ENCODE results near the gene ANKRD11. TPM values are rescaled to one million over a fixed set of nuclear protein-coding genes. Genes with fewer than 3 reads are reported as not detected.
"Not testable (repeated sequence)": the region's sequence is repeated elsewhere in the genome, so short reads cannot be mapped to it uniquely, and the experiment has no call there.

Gene ANKRD11
- total RNA-seq, 1 donor = 80.8 TPM

DNA sequence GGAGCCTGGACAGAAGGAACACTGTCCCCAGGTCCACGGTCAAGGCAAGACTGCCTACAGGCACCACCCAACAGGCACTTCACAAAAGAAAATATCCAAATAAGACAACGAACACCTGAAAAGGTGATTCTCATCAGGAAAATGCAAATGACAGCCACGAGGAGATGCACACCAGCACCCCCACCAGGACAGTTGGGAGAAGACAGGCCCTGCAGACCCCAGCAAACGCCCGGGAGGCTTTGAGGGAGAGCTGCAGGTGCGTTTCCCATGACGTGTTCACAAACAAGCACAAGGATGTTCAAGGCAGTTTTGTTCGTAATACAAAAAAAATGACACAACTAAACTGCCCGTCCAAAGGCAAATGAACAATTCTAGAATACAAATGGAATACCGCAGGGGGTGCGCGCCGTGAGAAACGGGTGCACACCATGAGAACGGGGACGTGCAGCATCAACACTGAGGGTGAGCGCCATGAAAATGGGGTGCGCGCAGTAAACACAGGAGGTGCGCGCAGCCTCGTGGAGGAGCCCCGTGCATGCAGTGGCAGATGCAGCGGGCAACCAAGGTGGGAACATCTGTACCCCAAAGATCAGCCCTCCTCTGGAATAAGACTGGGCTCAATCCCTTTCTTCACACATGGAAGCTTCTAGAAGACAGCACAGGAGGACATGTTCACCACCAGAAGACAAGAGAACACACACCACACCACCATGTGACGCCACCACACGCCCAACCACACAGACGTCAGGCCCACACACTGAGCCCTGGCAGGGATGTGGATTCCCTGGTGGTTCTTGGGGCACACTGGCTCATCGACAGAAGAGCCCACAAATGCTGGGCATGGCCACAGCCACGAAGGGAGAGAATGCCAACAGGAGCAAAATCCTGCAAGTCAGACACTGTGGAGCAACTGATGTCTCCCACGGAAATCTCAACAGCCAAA, 181.7 kb downstream of the ANKRD11 start:
- DNase-seq (ENCODE audit: low read depth in 2 of 3, low spot score in 2 of 3) = peak in 1 of 3 donors; percentile 37

DNA sequence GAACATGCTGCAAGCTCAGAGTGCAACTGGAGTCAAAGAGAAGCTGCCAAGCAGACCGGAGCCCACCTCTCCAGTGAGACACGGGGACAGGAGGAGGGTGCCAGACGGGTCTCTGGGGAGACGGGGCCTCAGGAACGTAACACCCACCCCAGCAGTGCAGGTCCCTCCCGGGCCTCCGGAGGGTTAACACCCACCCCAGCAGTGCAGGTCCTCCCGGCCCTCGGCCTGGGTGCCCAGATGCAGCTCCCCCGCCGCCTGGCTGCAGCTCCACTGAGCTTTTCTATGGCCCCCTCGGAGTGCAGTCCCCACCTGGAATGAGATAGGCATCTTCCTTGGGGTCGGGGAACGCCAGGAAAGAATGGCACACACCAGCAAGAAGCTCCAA, 182.9 kb downstream of the ANKRD11 start:
- no peak for DNase-seq (ENCODE audit: low read depth in 2 of 3, low spot score in 2 of 3)

DNA sequence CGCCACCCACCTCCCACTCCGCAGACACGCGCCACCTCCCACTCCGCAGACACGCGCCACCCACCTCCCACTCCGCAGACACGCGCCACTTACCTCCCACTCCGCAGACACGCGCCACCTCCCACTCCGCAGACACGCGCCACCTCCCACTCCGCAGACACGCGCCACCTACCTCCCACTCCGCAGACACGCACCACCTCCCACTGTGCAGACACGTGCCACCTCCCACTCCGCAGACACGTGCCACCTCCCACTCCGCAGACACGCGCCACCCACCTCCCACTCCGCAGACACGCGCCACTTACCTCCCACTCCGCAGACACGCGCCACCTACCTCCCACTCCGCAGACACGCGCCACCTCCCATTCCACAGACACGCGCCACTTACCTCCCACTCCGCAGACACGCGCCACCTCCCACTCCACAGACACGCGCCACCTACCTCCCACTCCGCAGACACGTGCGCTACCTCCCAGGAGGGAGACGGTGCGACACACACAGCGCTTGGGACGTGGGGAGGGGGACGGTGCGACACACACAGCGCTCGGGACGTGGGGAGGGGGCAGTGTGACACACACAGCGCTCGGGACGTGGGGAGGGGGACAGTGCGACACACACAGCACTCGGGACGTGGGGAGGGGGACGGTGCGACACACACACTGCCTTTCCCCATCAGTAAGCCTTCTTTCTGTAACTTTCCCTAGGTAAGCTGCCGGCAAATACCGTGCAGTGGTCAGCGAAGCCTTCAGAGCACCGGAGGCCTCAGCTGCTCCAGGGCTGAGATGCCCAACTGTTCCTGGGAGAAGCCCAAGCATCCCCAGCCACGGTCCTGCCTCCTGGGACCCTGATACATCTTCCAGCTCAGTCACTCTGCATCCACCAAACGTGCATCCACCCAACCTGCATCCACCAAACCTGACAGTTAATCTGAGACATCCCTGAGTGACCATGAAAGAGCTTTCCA, 183.6 kb downstream of the ANKRD11 start:
- DNase-seq (ENCODE audit: low read depth in 2 of 3, low spot score in 2 of 3) = not testable (repeated sequence)

DNA sequence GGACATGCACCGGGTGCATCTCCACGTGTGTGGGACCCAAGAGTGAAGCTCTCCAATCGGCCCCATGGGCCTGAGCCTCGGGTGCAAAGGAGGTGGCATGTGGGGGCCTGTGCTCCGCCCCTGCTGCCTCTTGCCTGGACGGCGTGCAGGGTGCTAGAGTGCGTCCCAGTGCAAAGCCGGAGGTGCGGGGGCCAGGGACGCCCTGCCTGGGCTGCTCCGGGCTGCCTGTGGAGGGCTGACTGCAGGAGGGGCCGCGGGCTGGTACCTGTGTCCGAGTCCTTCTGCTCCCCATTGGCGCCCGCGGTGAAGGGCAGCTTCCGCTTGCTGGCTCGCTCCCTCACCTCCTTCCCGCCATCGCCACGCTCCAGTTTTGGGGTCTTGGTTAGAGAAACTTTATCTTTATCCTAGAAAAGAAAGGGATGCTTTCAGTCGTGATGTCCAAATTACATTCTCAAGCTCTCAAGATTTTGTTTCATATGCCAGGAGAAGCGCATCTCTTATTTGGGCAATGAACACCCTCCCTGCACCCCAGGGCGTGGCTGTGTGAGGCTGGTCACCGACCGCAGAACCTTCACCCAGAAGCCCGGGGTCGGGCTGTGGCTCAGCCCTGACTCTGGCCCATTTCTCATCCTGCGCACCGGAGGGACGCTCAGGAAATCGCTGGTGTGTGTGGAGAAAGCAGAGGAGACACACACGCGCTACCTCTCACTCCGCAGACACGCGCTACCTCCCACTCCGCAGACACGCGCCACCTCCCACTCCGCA, 185.2 kb downstream of the ANKRD11 start:
- DNase-seq (ENCODE audit: low read depth in 2 of 3, low spot score in 2 of 3) = no peak

DNA sequence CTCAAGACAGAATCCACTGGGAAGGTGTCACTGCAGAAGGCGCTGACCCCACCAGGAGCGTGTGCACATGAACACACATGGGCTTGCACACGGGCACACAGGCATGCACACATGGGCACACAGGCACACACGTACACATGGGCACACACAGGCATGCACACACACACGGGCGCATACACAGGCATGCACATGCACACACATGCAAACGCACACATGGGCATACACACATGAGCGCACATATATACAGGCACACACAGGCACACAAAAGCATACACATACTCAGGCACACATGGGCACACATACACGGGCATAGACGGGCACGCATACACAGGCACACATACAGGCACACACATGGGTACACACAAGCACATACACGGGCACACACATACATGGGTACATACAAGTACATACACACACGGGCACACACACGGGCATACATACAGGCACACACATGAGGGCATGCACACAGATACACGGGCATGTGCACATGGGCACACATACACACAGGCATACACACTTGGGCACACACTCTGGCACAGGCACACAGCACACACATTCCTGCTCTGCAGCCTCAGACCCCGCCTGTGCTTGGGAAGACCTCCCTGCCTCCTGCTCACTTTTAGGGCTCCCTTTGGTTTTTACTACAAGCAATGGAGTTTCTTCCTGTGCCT, 186.0 kb downstream of the ANKRD11 start:
- no peak for DNase-seq (ENCODE audit: low read depth in 2 of 3, low spot score in 2 of 3)

DNA sequence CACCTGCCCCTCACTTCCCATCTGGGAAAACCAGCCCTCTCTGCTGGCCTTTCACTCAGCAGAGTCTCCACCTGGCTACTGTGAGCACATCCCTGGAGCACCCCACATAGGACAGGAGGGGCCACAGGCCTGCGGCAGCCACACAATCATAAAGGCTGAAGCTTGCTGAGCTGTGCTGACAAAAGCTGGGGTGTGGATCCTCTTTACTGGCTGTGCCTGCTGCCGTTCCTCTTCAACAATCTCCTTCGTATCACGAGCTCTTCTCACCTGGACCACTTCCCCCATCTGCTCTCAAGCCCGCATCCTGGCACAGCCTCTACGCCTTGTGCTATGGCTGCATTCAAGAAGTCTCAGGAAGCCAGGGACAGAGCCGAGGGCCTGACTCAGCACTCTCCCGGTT, 186.7 kb downstream of the ANKRD11 start:
- peak in 2 of 3 donors; percentile 38 to 58 for DNase-seq (ENCODE audit: low read depth in 2 of 3, low spot score in 2 of 3)

DNA sequence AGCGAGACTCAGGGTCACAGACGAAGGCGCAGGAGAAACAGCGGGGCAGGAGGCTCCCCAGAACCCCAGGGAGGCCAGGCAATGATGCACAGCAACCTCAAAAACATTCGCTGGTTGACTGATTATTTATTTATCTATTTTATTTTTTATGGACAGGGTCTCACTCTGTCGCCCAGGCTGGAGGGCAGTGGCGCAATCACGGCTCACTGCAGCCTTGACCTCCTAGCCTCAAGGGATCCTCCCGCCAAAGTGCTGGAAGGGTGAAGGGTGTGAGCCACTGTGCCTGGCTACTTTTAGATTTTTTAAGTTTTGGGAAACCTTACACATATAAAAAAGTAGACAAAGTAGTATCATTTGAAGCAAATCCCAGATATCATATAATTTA, 189.4 kb downstream of the ANKRD11 start:
- DNase-seq (ENCODE audit: low read depth in 2 of 3, low spot score in 2 of 3) = no peak

DNA sequence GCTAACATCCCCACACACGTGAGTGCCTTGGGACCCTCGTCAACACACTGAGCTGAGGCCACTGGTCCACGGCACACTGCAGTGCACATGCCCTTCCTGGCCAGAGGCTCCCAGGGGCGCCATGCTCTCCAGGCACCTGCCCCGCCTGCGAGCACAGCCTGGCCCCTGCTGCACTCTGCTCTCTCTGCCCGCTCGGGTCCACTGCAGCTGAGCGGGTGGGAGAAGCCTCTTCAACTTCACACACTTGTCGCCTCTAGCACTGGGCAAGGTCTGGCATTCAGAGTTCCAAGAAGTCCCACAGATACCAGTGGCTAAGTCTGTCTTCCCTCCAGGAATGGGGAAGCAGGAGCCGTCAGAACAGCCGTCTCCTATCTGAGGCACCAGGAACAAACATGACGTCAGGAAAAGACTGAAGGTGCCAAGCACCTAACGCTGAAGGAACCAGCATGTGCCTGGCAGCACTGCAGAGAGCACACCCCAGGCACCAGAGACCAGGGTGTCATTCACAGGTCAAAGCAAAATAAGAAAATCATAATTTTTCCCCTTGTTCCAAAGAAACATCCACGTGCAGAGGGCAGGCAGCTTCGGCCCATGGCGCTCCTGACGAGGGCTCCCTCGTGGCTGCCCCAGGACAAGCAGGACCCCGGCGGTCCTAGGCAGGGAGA, 189.9 kb downstream of the ANKRD11 start:
- DNase-seq (ENCODE audit: low read depth in 2 of 3, low spot score in 2 of 3) = no peak

DNA sequence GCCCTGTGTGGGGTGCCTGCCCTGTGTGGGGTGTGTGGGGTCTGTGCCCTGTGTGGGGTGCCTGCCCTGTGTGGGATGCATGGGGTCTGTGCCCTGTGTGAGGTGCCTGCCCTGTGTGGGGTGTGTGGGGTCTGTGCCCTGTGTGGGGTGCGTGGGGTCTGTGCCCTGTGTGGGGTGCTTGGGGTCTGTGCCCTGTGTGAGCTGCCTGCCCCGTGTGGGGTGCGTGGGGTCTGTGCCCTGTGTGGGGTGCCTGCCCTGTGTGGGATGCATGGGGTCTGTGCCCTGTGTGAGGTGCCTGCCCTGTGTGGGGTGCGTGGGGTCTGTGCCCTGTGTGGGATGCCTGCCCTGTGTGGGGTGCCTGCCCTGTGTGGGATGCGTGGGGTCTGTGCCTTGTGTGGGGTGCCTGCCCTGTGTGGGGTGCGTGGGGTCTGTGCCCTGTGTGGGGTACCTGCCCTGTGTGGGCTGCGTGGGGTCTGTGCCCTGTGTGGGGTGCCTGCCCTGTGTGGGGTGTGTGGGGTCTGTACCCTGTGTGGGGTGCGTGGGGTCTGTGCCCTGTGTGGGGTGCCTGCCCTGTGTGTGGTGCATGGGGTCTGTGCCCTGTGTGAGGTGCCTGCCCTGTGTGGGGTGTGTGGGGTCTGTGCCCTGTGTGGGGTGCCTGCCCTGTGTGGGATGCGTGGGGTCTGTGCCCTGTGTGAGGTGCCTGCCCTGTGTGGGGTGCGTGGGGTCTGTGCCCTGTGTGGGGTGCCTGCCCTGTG, 190.8 kb downstream of the ANKRD11 start:
- not testable (repeated sequence) for DNase-seq (ENCODE audit: low read depth in 2 of 3, low spot score in 2 of 3)

DNA sequence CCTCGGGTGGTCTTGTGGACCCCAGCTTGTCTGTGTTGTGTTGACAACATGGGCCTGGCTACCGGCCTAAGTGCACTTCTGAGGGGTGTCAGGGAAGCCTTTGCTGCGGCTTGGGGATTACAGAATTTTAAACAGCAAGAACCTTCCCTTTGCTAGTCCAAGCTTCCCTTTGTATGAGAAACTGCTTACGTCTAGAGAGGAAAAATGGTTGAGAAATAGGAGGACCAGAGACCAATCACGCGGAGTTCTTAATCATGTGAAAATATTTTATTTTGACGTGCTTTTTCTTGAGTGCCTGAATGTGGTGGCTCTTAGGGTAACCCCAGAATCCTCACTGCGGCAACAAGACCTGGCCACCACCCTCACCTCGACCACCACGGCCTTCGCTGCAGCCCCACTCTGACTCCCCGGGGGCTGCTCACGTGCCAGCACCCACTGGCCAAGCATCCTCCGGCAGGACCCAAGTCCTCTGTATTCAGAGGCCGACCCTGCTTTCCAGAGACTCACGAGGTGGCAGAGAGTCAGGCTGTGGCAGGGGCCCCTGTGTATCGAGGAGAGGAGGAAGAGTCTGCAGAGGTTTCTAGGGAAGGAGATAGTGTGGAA, 191.6 kb downstream of the ANKRD11 start:
- DNase-seq (ENCODE audit: low read depth in 2 of 3, low spot score in 2 of 3) = no peak

DNA sequence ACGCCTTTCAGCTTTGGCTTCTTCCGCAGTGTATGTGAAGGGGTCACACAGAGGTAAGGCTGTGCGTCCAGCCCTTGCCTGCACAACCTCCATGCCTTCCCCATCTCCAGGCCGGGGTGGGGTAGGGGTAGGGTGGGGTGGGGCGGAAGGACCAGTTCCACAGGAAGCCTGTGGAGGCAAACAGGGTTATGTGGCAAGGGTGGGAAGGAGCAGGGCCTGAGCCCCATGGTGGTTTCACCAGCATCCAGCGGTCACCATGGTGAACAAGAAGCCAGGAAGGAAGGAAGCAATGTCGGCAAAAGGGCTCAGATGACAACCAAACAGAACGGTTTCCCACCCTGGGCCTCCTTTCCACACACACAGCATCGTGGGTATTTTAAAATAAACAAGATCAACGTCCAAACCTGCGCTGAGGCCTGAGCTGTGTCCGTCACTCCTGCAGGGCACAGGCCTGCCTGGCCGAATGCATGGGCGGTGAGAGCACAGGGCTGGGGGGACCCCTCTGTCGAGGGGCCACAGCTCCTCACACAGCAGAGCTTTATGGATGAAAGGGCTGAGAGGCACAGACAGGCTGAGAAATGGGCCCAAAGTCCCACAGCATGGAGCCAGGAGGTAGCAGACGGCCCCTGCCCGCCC, 192.3 kb downstream of the ANKRD11 start:
- peak in 1 of 3 donors; percentile 46 for DNase-seq (ENCODE audit: low read depth in 2 of 3, low spot score in 2 of 3)

DNA sequence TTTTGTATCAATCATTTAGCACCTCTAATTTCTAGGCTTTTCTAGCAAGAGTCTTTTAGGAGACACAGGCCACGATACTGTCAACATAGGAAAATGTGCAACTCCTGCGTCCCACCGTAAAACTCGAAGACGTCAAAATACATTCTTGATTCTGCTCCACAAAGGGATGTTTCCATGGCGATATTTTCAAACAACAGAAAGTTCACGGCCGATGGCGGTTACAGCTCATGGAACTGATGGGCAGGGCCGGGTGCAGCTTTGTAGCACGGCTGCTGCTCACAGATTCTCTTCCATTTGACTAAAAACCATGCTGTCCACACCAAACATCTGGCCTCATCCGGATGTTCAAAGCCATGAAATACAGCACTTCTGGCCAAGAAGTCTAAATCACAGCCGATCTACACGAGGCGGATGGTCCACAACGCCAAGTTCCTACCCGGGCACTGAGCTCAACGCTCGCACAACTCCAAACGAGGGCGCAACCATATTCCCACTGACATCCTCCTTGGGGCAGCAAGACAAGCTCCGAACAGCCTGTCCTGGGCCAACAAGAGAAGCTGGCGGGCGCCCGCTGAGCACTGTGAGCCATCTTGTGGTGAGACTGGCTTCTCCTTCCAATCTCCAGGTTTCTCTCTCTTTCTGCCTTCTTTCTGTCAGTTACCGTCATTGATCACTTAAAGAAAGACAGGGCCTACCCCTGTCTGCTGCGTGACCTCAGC, 193.0 kb downstream of the ANKRD11 start:
- no peak for DNase-seq (ENCODE audit: low read depth in 2 of 3, low spot score in 2 of 3)

DNA sequence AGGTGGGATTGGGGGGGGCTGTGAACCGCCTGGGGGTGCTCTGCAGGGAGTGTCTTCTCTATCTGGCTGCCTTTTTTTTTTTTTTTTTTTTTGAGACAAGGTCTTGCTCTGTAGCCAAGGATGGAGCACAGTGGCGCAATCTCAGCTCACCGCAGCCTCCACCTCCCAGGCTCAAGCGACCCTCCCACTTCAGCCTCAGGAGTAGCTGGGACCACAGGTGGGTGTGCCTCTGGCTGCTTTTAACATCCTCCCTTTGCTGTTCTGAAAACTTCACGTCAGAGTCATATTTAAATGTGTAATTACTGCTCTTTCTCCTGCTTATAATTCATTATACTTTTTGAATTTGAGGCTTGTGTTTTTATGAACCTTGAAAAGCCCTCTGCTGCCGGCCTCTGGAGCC, 194.4 kb downstream of the ANKRD11 start:
- DNase-seq (ENCODE audit: low read depth in 2 of 3, low spot score in 2 of 3) = no peak

DNA sequence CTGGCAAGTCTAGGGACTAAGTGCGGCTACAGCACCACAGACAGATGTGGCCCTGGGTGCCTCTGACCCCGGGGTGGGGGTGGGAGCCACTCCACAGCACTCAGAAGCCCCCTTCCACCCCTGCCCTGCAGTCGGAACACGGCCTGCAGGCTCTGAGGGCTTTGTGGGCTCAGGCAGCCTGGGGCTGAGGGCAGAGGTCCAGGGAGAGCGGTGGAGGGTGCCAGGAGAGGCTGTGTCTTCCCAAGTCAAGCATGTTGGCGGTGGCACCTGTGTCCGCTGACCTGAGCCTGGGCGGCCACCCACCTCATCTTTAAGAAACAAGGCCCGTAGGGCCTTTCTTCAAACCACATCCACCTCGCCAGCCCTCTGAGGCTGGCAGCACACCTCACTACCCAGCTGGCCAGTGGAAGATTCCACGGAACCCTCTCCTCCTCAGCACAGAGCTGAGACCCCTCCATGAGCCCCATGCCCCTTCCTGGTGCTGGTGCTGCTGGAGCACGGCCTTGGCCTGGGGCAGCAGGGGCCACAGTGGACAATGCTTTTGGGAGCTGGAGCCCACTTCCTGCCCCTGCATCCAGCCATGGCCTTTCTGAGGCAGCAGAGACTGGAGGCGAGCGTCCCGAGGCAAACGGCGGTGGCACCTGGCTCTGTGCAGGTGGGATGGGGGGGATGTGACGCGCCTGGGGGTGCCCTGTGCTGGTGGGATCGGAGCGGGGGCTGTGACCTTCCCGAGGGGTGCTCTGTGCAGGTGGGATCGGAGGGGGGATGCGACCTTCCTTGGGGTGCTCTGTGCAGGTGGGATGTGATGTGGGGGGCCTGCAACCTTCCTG, 195.1 kb downstream of the ANKRD11 start:
- DNase-seq (ENCODE audit: low read depth in 2 of 3, low spot score in 2 of 3) = no peak

DNA sequence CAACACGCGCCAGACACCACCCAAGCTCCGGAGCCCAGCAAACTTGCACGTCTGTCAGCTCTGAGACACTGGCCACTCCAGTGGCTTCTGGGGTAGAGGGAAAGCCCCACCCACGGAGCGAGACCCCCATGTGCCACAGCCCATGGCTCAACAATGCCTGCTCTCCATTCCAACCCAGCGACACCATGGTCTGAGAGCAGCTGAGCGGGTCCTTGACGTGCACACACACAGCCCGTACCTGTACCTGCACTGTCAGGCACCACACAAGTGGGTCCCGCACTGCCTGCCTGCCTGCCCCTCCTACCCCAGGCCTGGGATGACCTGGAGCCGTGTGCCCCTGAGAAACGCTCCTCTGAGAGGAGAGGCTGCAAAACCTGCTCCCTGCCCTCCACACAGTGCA, 195.9 kb downstream of the ANKRD11 start:
- no peak for DNase-seq (ENCODE audit: low read depth in 2 of 3, low spot score in 2 of 3)

Measured in hematopoietic multipotent progenitor cell (in vitro differentiated cells).